CMK (cell line): ENCODE measurements around the gene TSSK1B.

Source experiments
- DNase-seq: peaks from one replicate; pipeline ENCODE4 v3.0.0-alpha.2; 2010; ENCODE audit warnings: low read depth

TSSK1B gene

DNA sequence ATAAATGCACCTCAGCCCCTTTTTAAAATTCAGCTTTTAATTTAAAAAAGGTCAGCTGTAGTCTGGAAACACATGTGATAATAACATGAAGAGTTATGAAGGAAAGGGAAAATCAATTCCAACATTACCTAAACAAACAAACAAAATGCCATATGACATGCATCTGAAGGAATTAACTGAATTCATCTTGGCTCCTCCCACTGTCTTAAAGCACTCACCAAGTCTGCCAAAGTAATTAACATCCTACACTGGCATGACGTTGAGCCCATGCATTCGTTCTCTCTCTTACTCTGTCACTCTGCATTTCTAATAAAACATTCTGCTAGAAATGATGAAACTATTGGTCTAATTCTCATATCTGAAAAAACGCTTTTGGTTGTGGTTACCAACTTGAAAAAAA is 37.7 kb downstream of the TSSK1B start:
- no peak for DNase-seq

- DNase-seq: no peak
Observed at GRCh38 chr5:113394658-113395057, 40.1 kb downstream of the TSSK1B start.

- no peak for DNase-seq
Observed at GRCh38 chr5:113390224-113390623, 44.6 kb downstream of the TSSK1B start.

GRCh38 chr5:113389116-113389515 is 45.7 kb downstream of the TSSK1B start:
- DNase-seq: no peak

- DNase-seq: no peak
Observed at GRCh38 chr5:113387844-113388243, 46.9 kb downstream of the TSSK1B start.

DNA sequence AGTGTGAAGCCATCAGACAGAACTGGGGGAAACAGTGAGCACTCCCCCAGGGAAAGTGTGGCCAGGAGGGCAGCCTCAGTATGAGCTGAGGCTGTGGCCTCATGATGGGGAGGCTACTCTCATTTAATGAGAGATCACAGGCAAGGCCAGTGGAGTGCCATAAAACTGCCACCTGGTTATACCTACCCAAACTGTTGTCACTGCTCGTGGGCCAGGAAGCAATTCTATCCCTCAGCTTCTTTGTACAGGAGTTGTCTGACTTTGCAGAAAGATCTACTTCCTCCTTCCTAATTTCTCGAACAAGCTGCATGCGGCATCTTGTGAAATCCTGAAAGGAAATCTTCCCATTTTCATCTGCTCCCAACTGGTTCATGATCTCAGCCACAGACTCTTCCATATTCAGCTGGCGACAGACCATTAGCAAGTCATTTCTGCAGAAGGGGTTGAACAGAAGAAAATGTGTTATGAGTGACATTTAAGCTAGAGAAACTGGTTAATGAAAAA is 50.0 kb downstream of the TSSK1B start:
- DNase-seq: no peak

- no peak for DNase-seq
Observed at GRCh38 chr5:113382731-113383130, 52.1 kb downstream of the TSSK1B start.
